GM18507 (cell line): ENCODE results near the gene EXD3.

Source experiments
- DNase-seq: peaks from one replicate; pipeline ENCODE4 v3.0.0; 2011; ENCODE audit warnings: low read depth; ENCODE audit not compliant: insufficient read length; ENCODE audit errors: extremely low spot score
- FAIRE-seq: peaks from 2 replicates; lab custom pipeline; 2011; peaks lifted over from hg19 to GRCh38; lab: Jason Lieb, UNC

EXD3 gene

DNA sequence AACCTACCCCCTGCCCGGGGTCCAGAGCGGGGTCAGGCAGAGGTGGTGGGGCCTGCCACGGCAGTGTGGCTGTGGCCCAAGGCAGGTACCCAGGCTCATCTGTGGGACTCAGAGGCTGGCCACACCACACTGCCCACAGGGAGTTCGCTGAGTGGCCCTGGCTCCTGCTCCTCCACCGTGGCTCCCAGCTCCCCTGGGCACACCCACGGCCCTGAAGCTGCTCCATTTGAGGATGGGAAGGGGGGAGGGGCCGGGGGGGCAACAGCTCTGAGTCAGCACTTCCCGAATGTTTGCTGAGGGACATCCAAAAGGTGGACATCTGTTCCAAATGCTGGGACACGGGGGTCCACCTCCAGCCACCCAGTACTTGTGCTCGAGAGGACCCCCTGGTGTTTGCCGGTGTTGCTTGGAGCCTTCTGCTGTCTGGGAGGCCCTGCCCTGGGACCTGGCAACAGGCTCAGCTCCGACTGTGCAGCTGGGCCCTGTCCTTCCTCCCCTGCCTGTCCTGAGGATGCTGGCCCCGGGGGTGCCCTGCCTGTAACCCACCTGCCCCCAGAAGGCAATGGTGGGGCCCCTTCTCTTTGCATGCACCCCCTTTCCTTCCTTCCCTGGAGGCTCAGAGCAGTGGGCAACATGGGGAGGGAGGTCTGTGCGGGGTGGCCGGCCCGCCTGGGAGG, 118.4 kb downstream of the EXD3 start:
- FAIRE-seq = no peak

DNA sequence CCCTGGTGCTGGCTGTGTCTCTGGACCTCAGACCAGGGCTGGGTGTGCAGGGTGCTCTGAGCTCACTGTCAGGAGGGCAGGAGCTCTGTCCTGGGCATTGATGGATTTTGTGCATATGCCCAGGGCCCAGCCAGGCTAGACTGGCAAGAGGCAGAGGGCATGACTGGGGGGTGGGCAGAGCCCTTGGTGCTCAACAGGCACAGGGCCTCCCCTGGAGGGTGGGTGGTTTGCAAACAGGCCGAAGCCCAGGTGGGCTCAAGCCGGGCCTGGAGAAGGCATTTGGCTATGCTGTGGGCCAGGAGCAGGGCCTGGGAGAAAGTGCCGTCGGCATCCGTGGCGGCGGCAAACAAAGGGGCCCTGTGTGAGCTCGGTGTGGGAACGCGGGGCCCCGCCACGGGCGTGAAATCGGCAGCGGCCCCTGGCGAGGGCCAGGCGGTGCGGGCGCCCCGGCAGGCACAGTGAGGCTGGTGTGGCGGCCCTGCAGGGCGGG, 119.0 kb downstream of the EXD3 start:
- no peak for FAIRE-seq
- no peak for DNase-seq

More for the DNA sequence above, 118.4 kb downstream of the EXD3 start:
- no peak for DNase-seq

DNA sequence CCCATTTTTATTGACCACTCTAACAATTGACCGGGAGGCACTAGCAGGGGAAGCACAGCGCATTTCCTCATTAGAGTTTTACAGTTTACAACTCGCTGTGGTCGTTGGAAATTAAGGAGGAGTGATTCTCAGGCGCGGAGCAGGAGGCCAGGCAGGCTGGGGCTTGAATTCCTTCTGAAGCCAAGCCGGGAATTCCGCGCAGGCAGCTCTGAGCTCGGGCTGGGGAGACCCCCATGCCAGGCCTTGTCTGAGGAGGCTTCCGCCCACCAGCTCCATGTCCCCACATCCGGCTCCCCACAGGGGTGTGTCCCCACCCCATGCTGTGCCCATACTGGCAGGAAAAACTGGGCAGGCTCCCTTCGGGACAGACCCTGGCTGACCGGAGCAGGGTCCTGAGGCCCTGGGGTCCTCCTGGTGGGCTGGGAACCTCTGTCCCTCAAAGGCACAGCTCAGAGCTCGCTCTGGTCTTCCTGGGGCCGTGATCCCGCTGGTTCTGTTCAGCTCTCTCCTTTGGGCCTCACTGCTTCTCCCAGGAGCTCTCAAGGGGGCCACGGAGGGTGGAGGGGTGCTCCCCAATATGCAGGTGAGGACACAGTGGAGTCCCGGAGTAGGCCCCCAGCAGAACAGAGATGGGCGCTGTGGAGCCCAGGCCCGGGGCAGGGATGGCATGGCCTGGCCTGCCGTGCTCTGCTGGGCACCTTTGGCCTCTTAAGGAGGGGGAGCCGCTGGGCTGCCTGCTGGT, 119.6 kb downstream of the EXD3 start:
- DNase-seq = no peak
- FAIRE-seq = no peak

DNA sequence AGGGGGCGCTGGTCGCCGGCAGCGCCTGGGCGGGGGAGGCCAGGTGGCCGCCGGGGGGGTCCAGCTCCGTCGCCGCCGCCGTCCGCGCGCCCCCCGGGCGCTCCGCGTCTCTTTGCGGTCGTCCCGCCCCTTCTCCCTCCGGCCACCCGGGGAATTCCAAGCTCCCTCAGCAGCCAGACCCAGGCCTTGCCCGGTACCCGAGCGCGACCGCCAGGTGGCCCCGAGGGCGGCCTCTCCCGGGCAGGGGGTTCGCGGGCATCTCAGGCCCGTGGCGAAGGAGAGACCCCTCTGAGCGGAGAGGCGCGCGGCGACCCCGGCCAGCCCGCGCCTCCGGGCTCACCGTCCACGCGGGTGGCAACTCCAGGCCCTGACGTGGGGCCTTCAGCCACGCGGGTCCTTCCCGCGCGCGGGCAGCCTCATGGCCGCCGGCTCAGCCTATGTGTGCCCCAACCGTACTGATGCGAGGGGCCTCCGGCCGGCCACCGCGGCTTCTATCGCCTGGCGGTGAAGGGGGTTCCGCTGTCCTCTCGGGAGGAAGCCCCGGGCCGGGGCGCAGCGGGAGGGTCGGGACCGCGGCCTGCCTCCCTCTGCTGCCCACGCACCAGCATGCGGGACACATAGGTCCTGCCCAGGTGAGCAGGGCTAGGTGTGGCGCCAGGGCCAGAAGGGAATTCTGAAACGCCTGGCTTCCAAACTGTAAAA, 120.4 kb downstream of the EXD3 start:
- no peak for FAIRE-seq
- no peak for DNase-seq

DNA sequence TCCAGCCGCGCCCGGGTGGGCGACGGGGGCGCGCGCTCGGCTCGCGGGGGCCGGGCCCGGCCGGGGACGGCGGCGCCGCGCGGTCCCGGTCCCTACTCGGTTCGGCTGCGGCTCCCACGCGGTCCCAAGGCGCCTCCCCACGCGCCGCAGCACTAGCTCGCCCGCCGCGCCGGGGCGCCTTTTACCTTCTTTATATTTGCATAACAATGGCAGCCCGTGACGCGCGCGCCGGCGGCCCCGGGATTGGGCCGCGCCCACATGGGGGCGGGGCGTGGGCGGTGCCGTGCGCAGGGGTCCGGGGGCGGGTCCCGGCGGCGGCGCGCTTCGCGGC, 120.9 kb downstream of the EXD3 start, which contains the start of gene NRARP:
Gene NRARP (minus strand): TSS at position 154 of the 331 bp plus-strand sequence. CDS start 343 bp downstream, outside the sequence.
- peak; percentile 83 for DNase-seq

DNA sequence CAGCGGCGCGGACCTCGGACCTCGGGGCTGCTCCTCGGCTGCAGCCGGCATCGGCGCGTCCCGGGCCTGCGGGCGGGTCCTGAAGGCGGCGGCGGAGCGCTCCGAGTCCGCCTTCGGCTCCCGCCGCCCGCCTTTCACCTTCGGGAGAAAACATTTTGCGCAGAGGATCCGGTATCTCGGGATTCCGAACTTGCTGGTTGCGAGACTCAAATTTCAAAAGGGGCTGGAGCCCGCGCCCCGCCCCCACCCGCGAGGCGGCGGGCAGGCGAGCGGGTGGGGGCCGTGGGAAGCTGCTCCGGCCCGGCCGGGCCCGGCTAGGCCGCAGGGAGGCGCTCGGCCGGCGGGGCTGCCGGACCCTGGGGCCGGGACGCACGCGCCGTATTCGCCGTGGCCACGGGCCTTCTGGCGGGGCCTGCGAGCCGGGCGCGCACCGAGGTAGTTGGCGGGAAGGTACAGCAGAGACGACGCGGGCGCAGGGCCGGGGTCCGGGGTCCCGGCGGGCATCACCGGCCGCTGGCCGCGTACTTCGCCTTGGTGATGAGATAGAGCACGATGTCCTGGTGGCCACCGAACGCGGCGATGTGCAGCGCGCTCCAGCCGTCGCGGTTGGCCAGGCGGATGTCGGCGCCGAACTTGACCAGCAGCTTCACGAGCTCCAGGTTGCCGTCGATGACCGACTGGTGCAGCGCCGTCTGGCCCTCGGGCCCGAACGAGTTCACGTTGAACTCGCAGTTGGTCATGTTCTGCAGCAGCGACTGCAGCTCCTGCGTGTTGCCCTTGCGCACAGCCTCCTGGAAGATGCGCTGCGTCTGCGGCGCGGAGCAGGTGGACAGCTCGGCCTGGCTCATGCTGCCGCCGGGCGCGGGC, 121.6 kb downstream of the EXD3 start:
- DNase-seq = no peak

More for the DNA sequence above, 120.9 kb downstream of the EXD3 start, which contains the start of gene NRARP:
- peak; percentile 75 for FAIRE-seq

DNA sequence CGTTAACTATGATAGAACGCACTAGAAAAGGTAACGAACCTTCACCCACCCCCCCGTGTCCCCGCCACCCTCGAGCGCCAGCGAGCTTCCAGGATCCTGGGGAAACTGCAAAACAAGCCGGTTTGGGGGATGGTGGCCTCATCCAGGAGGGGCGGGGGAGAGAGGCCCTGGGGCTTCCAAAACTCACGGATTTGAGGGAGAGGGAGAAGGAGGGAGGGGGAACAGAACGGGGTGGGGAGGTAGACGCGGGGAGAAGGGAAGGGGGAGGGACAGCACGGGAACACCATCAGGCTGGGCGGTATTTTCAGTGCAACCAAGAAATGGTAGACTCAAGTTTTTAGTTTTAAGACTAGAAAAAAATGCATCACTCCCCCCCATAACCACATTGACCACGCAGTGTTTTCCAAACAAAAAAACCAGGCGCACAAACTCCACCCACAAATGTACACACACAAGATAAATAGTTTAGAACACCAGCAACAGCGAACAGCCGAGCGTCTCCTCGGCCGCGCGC, 122.3 kb downstream of the EXD3 start:
- no peak for DNase-seq
- peak; percentile 48 for FAIRE-seq

More for the DNA sequence above, 121.6 kb downstream of the EXD3 start:
- no peak for FAIRE-seq

DNA sequence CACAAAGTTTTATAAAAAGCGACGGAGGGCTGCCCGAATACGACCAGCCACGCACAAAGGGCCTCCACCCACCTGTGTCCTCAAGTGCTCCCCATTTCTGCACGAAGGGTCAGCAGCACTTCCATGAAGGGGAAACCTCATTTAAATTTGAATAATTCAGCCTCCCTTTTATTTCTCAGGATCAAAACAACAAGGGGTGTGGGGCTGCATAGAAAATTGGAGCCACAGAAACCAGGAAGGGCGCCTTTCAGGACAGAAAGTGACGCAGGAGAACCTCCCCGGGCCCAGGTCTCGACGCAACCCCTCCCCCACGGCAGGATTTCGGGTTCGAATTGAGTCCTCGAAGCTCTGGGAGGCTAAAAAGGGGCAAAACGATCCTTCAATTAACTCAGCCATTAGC, 123.0 kb downstream of the EXD3 start:
- DNase-seq (no peak), FAIRE-seq (no peak)

DNA sequence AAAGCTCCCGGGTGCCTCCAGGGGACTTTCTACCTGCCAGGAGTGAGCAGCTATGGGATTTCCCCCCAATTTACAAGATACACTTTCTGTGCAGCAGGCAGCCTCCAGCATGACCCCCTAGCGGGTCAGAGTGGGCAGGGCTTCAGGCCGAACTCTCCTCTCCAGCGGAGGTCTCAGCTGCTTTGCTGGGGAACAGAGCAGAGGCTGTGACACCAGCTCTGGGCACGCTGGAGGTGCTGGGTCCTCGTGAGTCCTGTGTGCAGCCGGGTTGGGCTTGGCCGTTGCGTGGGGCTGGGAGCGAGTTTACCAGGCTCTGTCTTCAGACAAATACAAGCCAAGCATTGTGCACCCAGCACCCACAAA, 123.8 kb downstream of the EXD3 start:
- no peak for FAIRE-seq
- no peak for DNase-seq

DNA sequence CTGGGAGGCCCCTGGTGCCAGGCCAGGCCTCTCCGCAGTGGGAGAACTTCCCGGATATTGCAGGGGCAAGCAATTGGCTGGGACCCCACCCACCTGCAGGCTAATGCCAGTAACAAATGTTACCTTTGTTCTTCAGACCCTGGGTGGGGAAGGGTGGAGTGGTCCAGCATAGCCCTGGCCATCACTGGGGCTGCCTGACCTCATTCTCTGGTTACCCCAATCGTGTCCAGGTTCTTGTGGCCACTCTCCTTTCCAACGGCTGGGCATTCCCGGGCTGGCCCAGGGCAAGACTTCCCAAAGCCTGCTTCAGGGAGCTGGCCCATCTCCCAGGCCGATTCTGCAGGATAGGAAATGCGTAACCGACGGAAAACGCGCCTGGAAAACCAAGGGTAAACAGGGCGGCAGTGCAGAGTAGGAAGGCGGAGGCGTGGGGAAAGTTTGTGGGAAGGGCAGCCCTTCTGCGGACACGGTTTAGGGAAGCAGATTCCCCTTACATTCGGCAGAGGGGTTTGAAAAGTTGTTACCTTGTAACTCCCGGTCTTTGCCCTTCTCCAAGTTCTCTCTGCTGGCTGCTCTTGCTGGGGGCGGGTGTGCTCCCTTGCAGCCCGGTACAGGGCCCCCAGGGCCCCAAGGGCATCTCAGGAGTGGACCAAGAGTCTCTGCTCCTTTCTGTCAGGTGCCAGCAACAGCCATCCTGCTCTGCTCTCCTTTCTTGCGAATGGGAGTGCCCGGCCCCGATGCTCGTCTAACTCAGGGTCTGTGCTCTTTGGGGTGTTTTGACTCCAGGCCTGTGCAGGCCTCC, 124.4 kb downstream of the EXD3 start:
- FAIRE-seq (no peak), DNase-seq (no peak)

DNA sequence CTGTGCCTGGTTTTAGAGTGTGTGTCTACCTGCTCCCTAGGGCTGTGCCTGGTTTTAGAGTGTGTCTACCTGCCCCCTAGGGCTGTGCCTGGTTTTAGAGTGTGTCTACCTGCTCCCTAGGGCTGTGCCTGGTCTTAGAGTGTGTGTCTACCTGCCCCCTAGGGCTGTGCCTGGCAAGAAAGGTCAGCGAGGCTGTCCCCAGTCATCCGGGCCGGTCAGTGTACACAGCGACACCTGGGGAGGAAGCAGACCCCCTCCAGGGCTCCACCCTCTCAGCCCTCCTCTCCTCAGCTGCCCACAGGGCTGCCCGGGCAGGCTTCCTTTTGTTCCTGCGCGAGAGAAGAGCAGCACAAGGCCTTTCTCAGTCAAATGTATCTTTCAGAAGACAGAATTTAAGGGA, 125.0 kb downstream of the EXD3 start:
- DNase-seq (no peak), FAIRE-seq (no peak)

DNA sequence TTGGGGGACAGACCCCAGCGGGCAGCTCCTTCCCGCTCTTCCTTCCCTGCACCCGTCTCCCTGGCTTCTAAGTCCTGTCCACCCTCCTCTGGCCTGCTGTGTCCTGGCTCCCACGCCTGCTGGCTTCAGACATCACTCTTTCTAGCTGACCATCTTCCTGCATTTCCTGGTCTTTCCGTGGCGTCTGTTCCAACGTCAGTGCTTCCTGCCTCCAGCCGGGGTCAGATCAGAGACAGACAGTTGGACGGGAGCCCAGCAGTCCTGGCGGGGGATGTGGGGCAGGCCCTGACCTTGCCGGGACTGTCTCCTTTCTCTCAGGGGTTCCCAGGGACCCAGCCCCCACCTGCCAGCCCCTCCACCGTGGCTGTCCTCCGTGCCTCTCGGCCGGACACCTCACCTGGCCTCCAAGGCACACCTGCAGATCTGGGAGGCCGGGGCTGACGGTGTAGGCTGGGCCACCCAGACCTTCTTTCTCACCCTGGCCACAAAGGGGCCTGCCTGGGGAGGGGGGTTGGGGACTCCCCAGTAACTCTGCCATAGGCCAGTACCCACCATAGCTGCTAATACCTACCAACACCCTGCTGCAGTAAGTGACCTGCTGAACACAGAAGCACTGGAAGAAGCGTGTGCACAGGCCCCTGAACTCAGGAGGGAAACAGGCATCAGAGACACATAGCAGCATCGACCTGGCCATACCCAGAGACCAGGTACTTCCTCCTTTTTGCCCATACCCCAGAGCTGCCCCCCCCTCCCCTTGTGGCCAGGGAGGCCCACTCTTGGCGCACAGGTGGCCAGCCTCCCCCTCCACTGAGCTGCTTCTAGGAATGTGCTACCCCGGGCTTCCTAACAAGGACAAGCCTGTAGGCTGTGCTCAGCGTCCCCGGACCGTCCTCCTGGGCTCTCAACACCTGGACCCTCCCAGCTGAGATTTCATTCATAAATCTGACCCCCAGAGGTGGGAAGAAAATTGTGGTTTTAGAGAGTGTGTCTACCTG, 126.0 kb downstream of the EXD3 start:
- DNase-seq (no peak), FAIRE-seq (no peak)

DNA sequence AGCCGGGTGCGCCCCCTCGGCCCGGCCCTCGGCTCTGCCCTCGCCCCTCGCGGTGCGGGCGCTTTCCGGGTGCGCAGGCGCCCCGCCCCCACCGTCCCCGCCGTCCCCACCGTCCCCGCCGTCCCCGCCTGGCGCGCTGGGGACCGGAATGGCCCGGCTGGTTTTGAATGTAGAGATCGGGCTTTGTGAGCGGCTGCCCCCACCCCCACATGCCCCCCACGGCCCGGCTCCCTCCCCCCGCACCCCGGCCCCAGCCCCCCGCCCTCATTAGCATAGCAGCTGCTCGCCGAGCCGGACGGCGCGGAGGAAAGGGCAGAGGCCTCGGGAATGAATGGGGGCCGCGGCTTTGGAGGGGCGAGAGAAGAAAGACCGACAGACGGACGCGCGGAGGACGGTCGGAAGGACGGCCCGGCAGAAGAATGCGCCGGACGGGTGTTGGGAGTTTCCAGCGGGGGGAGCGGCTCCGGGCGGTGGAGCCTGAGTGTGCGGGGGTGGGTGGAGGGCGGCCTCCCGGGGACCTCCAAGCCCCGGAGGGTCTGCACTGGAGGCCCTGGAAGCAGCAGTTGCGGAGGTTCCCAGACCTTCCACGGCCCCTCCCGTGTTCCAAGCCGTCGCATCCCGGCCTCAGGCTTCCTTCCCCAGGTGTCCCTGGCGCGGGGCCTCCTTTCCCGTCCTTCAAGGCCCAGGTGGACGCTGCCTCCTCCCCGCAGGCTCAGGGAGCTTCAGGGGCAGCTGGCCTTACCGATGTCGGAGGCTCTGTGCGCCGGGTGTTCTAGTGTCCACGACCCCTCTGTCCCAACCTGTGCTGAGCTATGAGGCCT, 126.9 kb downstream of the EXD3 start:
- no peak for FAIRE-seq

DNA sequence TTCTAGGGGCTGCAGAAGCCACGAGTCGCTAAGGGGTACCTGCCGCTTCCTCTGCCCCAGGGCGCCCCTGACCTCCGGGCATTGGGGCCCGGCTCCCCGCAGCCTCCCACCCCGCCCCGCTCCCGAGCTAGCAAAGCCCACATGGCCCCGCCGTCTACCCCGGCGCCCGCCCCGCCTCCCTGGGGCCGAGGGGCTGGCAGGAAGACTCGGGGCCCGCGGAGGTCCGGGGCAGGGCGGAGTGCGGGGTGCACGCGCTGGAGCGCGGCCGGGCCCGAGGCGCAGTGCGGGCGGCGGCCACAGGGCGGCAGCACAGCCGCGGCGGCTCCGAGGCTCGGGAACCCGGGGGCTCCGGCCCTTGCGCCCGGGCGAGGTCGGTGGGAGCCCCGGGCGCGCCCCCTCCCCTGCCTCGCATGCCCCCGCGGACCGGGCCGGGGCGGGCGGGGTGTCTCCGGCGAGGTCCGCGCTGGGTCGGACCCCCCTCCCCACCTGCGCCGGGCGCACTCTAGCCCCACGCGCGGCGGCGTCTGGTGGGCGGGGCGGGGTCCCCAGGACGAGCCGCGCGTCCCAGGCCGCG, 127.6 kb downstream of the EXD3 start:
- peak; percentile 72 for DNase-seq
- no peak for FAIRE-seq

More for the DNA sequence above, 126.9 kb downstream of the EXD3 start:
- no peak for DNase-seq

DNA sequence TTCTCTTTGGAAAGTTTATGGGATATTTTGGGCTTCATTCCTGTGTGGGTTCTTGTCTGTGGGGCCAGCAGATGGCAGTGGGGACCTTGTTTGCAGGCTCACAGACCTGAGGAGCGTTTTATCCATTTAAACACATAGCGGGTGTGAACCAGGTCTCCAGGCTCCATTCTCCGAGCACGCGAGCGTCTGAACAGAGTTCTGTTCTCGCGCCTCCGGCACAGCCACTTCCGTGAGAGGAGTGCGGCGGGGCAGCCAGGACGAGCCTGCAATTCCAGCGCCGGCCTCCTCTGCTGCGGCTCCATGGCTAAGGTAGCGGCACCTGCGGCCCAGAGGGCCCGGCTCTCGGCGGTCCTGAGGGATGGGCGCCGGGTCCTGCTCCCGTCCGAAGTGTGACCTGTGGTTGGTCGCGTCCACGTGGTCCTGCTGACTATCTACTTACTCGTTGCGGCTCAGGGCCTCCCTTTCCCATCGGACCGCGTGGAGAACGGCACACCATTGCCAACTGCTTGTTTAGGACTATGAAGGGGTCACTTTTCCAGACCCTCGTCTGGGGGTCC, 128.2 kb downstream of the EXD3 start:
- no peak for DNase-seq

DNA sequence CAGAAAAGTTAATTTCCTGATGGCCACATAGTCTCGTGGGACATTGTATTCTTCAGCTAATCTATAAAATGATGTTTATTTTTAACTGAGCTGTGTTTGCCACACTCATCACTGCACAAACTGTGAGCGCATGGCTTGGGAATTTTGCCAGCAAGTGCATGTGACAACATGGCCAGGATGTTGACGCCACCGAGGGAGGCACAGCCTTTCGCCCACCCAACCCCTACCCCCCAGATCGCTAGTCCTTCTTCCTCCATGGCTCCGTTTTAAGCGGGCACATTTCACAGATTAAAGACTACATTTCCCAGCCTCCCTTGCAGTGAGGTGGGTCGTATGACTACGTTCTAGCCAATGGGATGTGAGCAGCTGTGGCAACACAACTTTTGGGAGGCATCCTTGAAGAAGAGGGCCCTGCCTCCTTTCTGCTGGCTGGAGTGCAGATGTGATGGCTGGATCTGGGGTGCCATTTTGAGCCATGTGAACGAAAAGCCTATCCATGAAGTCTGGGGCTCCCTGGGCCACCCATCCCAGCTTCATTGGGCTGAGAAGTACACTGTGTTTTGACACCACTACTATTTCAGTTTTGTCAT, 128.8 kb downstream of the EXD3 start:
- peak; percentile 36 for FAIRE-seq
- no peak for DNase-seq

More for the DNA sequence above, 128.2 kb downstream of the EXD3 start:
- FAIRE-seq = no peak
